DOHH2 (cell line): ENCODE data around the gene TULP4.
"Not testable (repeated sequence)": the region's sequence is repeated elsewhere in the genome, so short reads cannot be mapped to it uniquely, and the experiment has no call there.

Experiments used
- H3F3A ChIP-seq: fragments of 200-600 bp; sonication (generic), shearing (Covaris generic); 2 replicates; pipeline ENCODE4 v1.6.0; 2016; ENCODE audit warnings: antibody characterized with exemption, mild to moderate bottlenecking; ENCODE audit not compliant: control insufficient read depth, insufficient read depth
- H3K27ac ChIP-seq: fragments of 200-600 bp; sonication (generic); 2 replicates; pipeline ENCODE4 v1.5.1; 2014; ENCODE audit warnings: low read depth, mild to moderate bottlenecking, low read length, moderate library complexity
- H3K27me3 ChIP-seq: fragments of 200-600 bp; sonication (generic); 2 replicates; pipeline ENCODE4 v1.6.1; 2014; ENCODE audit warnings: mild to moderate bottlenecking, low read length, mixed read lengths; ENCODE audit not compliant: control insufficient read depth
- H3K36me3 ChIP-seq: fragments of 200-600 bp; sonication (generic); 2 replicates; pipeline ENCODE4 v1.6.1; 2014; ENCODE audit warnings: mild to moderate bottlenecking, low read length, moderate library complexity, mixed read lengths; ENCODE audit not compliant: control insufficient read depth
- H3K4me1 ChIP-seq: fragments of 200-600 bp; sonication (generic); 2 replicates; pipeline ENCODE4 v1.6.1; 2014; ENCODE audit warnings: mild to moderate bottlenecking, low read length, mixed read lengths; ENCODE audit not compliant: control insufficient read depth
- H3K4me2 ChIP-seq: fragments of 200-600 bp; sonication (generic); 2 replicates; pipeline ENCODE4 v1.6.0; 2014; ENCODE audit warnings: mild to moderate bottlenecking, low read length, moderate library complexity
- H3K4me3 ChIP-seq: fragments of 200-600 bp; sonication (generic); 2 replicates; pipeline ENCODE4 v1.5.1; 2014; ENCODE audit warnings: mild to moderate bottlenecking, low read length, mixed read lengths
- H3K79me2 ChIP-seq: fragments of 200-600 bp; sonication (generic); 2 replicates; pipeline ENCODE4 v1.6.1; 2014; ENCODE audit warnings: mild to moderate bottlenecking, low read length, mixed read lengths; ENCODE audit not compliant: control insufficient read depth
- H3K9me2 ChIP-seq: fragments of 200-600 bp; sonication (generic); replicated peaks from 2 replicates; pipeline ENCODE4 v1.6.1; 2014; ENCODE audit warnings: mild to moderate bottlenecking, low read length, mixed read lengths; ENCODE audit not compliant: control insufficient read depth
- H3K9me3 ChIP-seq: fragments of 200-600 bp; sonication (generic); 2 replicates; pipeline ENCODE4 v1.6.1; 2014; ENCODE audit warnings: antibody characterized with exemption, low read length, mixed read lengths; ENCODE audit not compliant: control insufficient read depth, insufficient read depth
- H4K20me1 ChIP-seq: fragments of 200-600 bp; sonication (generic); 2 replicates; pipeline ENCODE4 v1.6.0; 2014; ENCODE audit warnings: low read depth, mild to moderate bottlenecking, antibody characterized with exemption, low read length, moderate library complexity; ENCODE audit not compliant: control insufficient read depth, insufficient read depth
- EZH2phosphoT487 ChIP-seq: fragments of 200-600 bp; sonication (generic); IDR thresholded peaks from 2 replicates; pipeline ENCODE4 v1.6.1; 2017; ENCODE audit warnings: borderline replicate concordance, mild to moderate bottlenecking, antibody characterized with exemption, low read length, moderate library complexity, mixed read lengths
- TF ChIP-seq, protein P1 (sequence below): fragments of 200-600 bp; sonication (generic); IDR thresholded peaks from one replicate; pipeline ENCODE4 v1.5.1; 2014; ENCODE audit warnings: antibody characterized with exemption, mild to moderate bottlenecking, low read depth, low read length; ENCODE audit not compliant: poor library complexity, severe bottlenecking

Gene TULP4

DNA sequence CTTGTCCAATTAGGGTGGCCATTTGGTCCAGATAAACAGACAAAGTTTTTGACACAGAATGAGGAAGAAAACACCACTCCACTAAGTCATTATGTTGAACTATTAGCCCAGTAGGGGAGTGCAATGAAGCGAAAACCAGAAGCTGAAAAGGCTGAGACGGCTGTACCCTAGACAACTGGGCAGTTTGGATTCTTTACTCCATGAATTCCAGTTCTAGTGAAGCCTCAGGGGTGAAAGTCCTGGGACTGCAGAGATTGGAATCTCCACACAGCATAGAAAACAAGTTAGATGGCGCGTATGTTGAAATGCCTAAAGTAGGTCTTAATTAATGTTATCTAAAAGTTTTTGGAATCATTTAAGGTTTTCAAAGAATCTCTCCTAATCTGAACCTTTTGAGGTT lies 10.7 kb upstream of the TULP4 start:
- H3K9me2 ChIP-seq, H3K79me2 ChIP-seq, H3K36me3 ChIP-seq, H3K27ac ChIP-seq, H3K4me3 ChIP-seq, H3K4me1 ChIP-seq, H3K9me3 ChIP-seq, H3K4me2 ChIP-seq, H4K20me1 ChIP-seq, H3K27me3 ChIP-seq, H3F3A ChIP-seq: not testable (repeated sequence)

DNA sequence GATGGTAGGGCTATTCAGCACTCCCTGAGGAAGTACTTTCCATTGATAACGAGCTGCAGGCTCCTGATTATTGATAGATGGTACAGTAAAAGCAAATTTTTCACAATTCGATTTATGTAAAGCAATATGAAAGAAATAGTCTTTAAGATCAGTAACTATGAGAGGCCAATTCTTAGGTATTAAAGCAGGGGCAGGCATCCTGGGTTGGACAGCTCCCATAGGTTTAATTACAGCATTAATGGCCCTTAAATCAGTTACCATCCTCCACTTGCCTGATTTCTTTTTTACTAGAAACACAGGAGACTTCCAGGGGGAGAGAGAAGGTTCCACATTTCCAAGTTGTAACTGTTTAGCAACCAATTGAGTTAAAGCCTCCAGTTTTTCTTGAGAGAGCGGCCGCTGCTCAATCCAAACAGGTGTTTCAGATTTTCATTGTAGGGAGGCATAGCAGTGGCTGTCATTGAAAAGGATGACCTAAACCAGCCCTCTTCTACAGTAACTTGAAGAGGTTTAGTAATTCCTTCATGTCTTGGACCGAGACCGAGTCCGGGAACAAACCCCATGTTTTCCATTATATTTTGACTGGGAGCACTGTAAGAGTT lies 10.0 kb upstream of the TULP4 start:
- H3K9me3 ChIP-seq, H4K20me1 ChIP-seq, H3F3A ChIP-seq, H3K9me2 ChIP-seq, H3K79me2 ChIP-seq, H3K27ac ChIP-seq, H3K4me1 ChIP-seq, H3K27me3 ChIP-seq, H3K4me3 ChIP-seq, H3K36me3 ChIP-seq, H3K4me2 ChIP-seq: not testable (repeated sequence)

DNA sequence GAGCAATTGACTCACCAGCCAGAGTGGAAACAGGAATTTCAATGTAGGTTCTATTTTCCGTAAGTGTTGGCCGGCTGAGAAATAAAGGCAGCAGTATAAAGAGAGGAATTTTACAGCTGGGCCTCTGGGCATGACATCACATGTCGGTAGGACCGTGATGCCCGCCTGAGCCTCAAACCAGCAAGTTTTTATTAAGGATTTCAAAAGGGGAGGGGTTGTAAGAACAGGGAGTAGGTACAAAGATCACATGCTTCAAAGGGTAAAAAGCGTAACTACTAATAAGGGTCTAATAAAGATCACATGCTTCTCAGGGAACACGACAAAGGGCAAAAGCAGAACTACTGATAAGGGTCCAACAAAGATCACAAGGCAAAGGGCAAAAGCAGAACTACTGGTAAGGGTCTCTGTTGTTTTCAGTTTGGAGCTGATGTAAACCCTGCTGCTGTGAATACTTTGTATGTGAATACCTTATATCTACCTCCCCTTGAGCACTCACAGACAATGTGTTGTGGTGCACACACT lies 9.0 kb upstream of the TULP4 start:
- TF ChIP-seq EZH2phosphoT487: no peak
- TF ChIP-seq, protein P1, sequence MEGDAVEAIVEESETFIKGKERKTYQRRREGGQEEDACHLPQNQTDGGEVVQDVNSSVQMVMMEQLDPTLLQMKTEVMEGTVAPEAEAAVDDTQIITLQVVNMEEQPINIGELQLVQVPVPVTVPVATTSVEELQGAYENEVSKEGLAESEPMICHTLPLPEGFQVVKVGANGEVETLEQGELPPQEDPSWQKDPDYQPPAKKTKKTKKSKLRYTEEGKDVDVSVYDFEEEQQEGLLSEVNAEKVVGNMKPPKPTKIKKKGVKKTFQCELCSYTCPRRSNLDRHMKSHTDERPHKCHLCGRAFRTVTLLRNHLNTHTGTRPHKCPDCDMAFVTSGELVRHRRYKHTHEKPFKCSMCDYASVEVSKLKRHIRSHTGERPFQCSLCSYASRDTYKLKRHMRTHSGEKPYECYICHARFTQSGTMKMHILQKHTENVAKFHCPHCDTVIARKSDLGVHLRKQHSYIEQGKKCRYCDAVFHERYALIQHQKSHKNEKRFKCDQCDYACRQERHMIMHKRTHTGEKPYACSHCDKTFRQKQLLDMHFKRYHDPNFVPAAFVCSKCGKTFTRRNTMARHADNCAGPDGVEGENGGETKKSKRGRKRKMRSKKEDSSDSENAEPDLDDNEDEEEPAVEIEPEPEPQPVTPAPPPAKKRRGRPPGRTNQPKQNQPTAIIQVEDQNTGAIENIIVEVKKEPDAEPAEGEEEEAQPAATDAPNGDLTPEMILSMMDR: no peak
- Histone ChIP-seq H3K79me2 (peaks cover 8% of the 10 kb centered on the region), H3K9me2 (no peaks in the 10 kb centered on the region), H3K4me3 (no peak overlapping the region), H3K4me2 (no peak overlapping the region), H3K4me1 (no peaks in the 10 kb centered on the region), H4K20me1 (no peaks in the 10 kb centered on the region), H3K36me3 (0 out of 2 replicates have a peak, but pooled peaks cover 2% of the 10 kb centered on the region), H3K27me3 (no peaks in the 10 kb centered on the region), H3K27ac (no peak overlapping the region), H3F3A (no peaks in the 10 kb centered on the region), H3K9me3 (no peaks in the 10 kb centered on the region)

DNA sequence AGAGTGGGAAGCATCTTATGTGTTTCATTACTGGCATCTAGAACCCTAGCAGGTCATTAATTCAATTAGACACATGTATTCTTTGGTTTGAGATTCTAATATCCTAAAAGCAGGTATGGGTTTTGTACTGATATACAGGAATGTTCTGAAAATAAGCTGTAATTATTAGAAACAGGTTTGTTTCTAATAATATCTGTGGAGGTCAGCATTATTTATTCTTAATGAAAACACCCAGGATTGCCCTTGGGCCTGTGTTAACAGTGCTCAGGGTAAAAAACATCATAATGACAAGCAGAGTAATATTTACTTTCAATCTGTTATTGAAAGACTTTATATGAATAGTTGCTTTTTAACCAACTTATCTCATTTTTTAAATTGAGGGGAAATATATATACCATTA lies 8.0 kb upstream of the TULP4 start:
- no peaks in the 10 kb centered on the region for H3F3A ChIP-seq
- H3K4me1 ChIP-seq: no peaks in the 10 kb centered on the region
- H3K79me2 ChIP-seq: peaks cover 8% of the 10 kb centered on the region
- H3K9me2 ChIP-seq: no peaks in the 10 kb centered on the region
- 0 out of 2 replicates have a peak, but pooled peaks cover 2% of the 10 kb centered on the region for H3K36me3 ChIP-seq
- TF ChIP-seq EZH2phosphoT487: no peak
- TF ChIP-seq, protein P1: no peak
- no peak overlapping the region for H3K27ac ChIP-seq
- no peak overlapping the region for H3K4me3 ChIP-seq
- no peak overlapping the region for H3K4me2 ChIP-seq
- no peaks in the 10 kb centered on the region for H3K27me3 ChIP-seq
- H4K20me1 ChIP-seq: no peaks in the 10 kb centered on the region
- no peaks in the 10 kb centered on the region for H3K9me3 ChIP-seq
